ENCODE measurements around the gene PCSK5. TPM values are rescaled to one million over a fixed set of nuclear protein-coding genes. Genes with fewer than 3 reads are reported as not detected.
A peak's percentile ranks its signal among the peaks of the same experiment; 100 is the strongest.

PCSK5 gene
- total and polyA plus RNA-seq, 3 experiments from 2014 or later, result 1.6 to 1.9 (median 1.8) TPM

DNA sequence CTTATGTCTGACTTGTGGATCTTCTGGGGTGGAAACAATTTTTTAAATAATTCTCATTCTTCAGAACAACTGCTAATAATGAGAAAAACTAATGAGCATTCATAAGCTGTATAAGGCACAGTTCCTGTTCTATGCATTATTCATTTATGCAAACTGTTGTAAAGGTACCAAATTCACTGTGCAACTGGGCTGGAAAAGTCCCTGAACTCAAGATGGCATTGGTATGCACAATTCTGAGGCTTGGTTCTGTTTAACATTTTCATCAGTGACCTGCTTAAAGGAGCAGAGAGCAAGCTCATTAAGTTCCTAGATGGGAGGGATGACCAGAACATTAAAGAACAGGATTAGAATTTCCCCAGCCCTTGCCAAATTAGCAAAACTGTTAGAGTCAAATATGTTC lies 399.2 kb downstream of the PCSK5 start:
- H3K4me3 ChIP-seq (ENCODE audit: low read length), result no peak overlapping the region
- CTCF ChIA-PET, result interaction anchor here (0.7 kb wide), 1 partner anchor 8 kb away, joined by 3 read pairs; no protein-coding TSS in a partner anchor
- H3K27me3 ChIP-seq (ENCODE audit: insufficient read depth, low read length, poor library complexity, severe bottlenecking), result no peaks in the 10 kb centered on the region
- H3K36me3 Mint-ChIP-seq, result no peaks in the 10 kb centered on the region
- H3K4me1 Mint-ChIP-seq, result no peaks in the 10 kb centered on the region
- no peak overlapping the region for H3K27ac ChIP-seq (ENCODE audit: low read depth, low read length)
- no peaks in the 10 kb centered on the region for H3K36me3 ChIP-seq (ENCODE audit: insufficient read depth, low read length)
- H3K27me3 Mint-ChIP-seq, result peaks cover 10 to 14% of the 10 kb centered on the region in 2 donors
- no peak for DNase-seq
- H3K4me3 Mint-ChIP-seq, result no peak overlapping the region
- no peaks in the 10 kb centered on the region for H3K9me3 ChIP-seq (ENCODE audit: low read length)
- H3K27ac Mint-ChIP-seq, result no peak overlapping the region
- POLR2A ChIA-PET, result no interaction called here
- no peaks in the 10 kb centered on the region for H3K9me3 Mint-ChIP-seq
- no peaks in the 10 kb centered on the region for H3K4me1 ChIP-seq (ENCODE audit: insufficient read depth, low read length)

DNA sequence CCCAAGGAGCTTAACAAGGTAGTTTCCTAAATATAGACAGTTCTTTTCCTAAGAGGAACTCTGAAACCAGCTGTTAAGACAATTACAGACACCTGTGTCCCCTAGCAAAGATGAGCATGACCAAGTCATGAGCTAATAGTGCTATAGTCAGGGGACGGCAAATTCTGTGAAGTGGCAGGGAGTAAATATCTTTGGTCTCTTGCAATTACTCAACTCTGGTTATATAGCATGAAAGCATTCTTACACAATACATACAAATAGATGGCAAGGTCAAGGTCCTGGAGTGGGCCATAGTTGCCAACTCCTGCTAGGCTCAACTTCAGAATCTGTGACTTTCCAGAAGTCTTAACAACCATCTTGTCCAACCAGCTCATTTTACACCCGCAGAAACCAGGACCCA lies 400.1 kb downstream of the PCSK5 start:
- Mint-ChIP-seq H3K9me3 (no peaks in the 10 kb centered on the region), H3K36me3 (no peaks in the 10 kb centered on the region), H3K4me3 (no peak overlapping the region), H3K4me1 (no peaks in the 10 kb centered on the region), H3K27me3 (peaks cover 8 to 11% of the 10 kb centered on the region in 2 donors), H3K27ac (no peak overlapping the region)
- Histone ChIP-seq H3K4me3 (ENCODE audit: low read length) (no peak overlapping the region), H3K36me3 (ENCODE audit: insufficient read depth, low read length) (no peaks in the 10 kb centered on the region), H3K4me1 (ENCODE audit: insufficient read depth, low read length) (no peaks in the 10 kb centered on the region), H3K9me3 (ENCODE audit: low read length) (no peaks in the 10 kb centered on the region), H3K27ac (ENCODE audit: low read depth, low read length) (no peak overlapping the region), H3K27me3 (ENCODE audit: insufficient read depth, low read length, poor library complexity, severe bottlenecking) (no peaks in the 10 kb centered on the region)
- no peak for DNase-seq
- POLR2A ChIA-PET, result no interaction called here
- CTCF ChIA-PET, result no interaction called here

DNA sequence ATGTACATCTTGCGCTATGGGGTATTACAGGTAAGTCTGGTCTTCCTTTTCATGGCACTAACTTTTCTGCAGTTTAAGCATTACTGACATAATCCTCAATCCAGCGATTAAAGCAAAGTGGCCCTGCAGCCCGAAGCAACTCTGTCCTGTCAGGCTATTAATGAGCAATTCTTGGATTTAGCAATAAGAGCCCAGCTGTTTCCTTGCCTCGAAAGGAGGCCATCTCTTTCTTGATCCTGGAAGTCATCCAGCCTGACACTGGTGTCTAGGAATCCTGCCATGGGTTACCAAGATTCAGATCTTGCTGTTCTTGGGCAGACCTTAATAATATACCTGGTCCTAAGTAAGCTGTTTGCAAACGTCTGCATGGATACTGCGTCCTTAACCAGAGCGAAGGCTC lies 401.8 kb downstream of the PCSK5 start:
- Histone ChIP-seq H3K36me3 (ENCODE audit: insufficient read depth, low read length) (no peaks in the 10 kb centered on the region), H3K27me3 (ENCODE audit: insufficient read depth, low read length, poor library complexity, severe bottlenecking) (no peaks in the 10 kb centered on the region), H3K27ac (ENCODE audit: low read depth, low read length) (no peak overlapping the region), H3K4me3 (ENCODE audit: low read length) (no peak overlapping the region), H3K4me1 (ENCODE audit: insufficient read depth, low read length) (no peaks in the 10 kb centered on the region), H3K9me3 (ENCODE audit: low read length) (no peaks in the 10 kb centered on the region)
- Mint-ChIP-seq H3K4me3 (no peak overlapping the region), H3K9me3 (no peaks in the 10 kb centered on the region), H3K36me3 (no peaks in the 10 kb centered on the region), H3K27me3 (peaks cover 4 to 8% of the 10 kb centered on the region in 2 donors), H3K4me1 (no peaks in the 10 kb centered on the region), H3K27ac (no peak overlapping the region)
- no peak for DNase-seq
- ChIA-PET CTCF (interaction anchor here (2.2 kb wide), 1 partner anchor 10 kb away, joined by 9 read pairs; no protein-coding TSS in a partner anchor), POLR2A (no interaction called here)

DNA sequence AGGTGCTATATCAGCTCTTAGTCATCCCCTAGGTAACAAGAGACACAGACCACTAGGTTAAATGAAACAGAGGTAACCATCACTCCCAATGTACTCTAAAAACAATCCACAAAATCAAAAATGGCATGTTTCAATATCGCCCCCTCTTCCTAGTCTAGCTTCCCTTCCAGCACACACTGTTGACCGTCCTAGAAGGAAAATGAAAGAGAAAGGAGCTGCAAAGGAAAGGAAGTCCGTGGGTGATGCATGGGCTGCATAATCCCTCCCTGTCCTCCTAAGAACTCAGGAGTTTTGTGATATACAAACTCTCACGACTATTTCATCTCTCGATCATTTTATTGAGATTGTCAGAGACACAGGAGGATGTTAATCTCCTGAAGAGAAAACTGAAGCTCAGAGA lies 402.2 kb downstream of the PCSK5 start:
- H3K9me3 ChIP-seq (ENCODE audit: low read length), result no peaks in the 10 kb centered on the region
- peaks cover 5 to 6% of the 10 kb centered on the region in 2 donors for H3K27me3 Mint-ChIP-seq
- POLR2A ChIA-PET, result no interaction called here

DNA sequence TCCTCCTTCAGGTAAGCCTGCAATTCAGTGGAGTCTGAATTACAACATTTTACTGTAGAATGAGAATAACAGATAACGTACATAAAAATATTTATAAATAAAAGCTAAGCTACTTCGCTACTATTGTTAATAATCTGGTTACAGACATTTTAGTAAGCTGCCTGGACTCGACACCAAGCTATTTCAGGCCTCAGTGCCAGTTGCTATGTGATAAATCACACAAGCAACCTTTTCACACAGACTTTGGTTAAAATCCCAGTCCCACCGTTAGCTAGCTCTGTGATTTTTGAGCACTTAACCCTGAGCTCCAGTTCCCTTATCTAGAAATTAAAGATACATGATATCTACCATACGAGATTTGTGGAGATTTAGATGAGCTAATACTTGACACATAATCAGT lies 403.8 kb downstream of the PCSK5 start:
- H3K27me3 ChIP-seq (ENCODE audit: insufficient read depth, low read length, poor library complexity, severe bottlenecking), result no peaks in the 10 kb centered on the region
- POLR2A ChIA-PET, result no interaction called here
- H3K36me3 ChIP-seq (ENCODE audit: insufficient read depth, low read length), result no peaks in the 10 kb centered on the region
- no peak overlapping the region for H3K27ac ChIP-seq (ENCODE audit: low read depth, low read length)
- H3K27ac Mint-ChIP-seq, result no peak overlapping the region
- no peaks in the 10 kb centered on the region for H3K4me1 ChIP-seq (ENCODE audit: insufficient read depth, low read length)
- H3K36me3 Mint-ChIP-seq, result no peaks in the 10 kb centered on the region
- no peaks in the 10 kb centered on the region for H3K9me3 ChIP-seq (ENCODE audit: low read length)
- H3K4me3 ChIP-seq (ENCODE audit: low read length), result no peak overlapping the region
- H3K27me3 Mint-ChIP-seq, result peaks cover 2 to 10% of the 10 kb centered on the region in 2 donors
- no peak for DNase-seq
- no peak overlapping the region for H3K4me3 Mint-ChIP-seq
- H3K9me3 Mint-ChIP-seq, result no peaks in the 10 kb centered on the region
- H3K4me1 Mint-ChIP-seq, result peaks cover 0 to 3% (median 0%) of the 10 kb centered on the region in 3 donors
- CTCF ChIA-PET, result interaction anchor here (2.0 kb wide), 1 partner anchor 9 kb away, joined by 4 read pairs; no protein-coding TSS in a partner anchor

More for the DNA sequence above, 402.2 kb downstream of the PCSK5 start:
- H3K27ac Mint-ChIP-seq, result no peak overlapping the region
- H3K36me3 Mint-ChIP-seq, result no peaks in the 10 kb centered on the region
- H3K36me3 ChIP-seq (ENCODE audit: insufficient read depth, low read length), result no peaks in the 10 kb centered on the region
- H3K4me1 ChIP-seq (ENCODE audit: insufficient read depth, low read length), result no peaks in the 10 kb centered on the region
- CTCF ChIA-PET, result interaction anchor here (2.2 kb wide), 1 partner anchor 9 kb away, joined by 9 read pairs; no protein-coding TSS in a partner anchor
- no peak overlapping the region for H3K4me3 Mint-ChIP-seq
- no peak overlapping the region for H3K4me3 ChIP-seq (ENCODE audit: low read length)
- peaks cover 0 to 2% (median 0%) of the 10 kb centered on the region in 3 donors for H3K4me1 Mint-ChIP-seq
- no peak for DNase-seq
- no peak overlapping the region for H3K27ac ChIP-seq (ENCODE audit: low read depth, low read length)
- H3K27me3 ChIP-seq (ENCODE audit: insufficient read depth, low read length, poor library complexity, severe bottlenecking), result no peaks in the 10 kb centered on the region
- H3K9me3 Mint-ChIP-seq, result no peaks in the 10 kb centered on the region

DNA sequence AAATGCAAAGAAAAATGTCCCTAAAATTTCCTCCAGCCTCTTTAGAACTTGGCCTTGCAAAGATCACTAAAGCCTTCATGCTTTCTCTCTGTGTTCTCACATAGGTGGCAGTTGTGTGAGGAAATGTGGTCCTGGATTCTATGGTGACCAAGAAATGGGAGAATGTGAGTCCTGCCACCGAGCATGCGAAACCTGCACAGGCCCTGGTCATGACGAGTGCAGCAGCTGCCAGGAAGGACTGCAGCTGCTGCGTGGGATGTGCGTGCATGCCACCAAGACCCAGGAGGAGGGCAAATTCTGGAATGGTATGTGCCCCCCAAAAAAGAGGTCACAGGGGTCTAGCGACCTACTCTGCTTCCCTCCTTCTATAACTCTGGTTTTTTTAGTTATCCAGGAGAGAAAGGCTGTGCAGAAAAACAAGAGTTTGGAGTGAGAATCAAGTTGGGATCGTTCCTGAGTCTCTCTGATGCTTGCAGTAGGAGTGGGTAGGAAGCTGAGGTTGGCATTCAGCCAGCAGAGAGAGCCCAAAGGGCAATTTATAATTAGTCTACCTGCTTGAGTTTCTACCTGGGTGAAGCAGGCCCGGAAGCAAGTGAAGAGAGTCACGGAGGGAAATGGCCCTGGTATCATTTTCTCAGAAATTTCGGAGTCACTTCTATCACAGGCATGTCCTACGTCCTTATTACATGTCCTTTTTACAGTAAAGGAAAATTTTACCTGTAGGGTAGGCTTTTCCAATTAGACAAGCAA lies 406.3 kb downstream of the PCSK5 start:
- Mint-ChIP-seq H3K36me3 (no peaks in the 10 kb centered on the region), H3K4me3 (no peak overlapping the region), H3K27me3 (peaks cover 2 to 13% of the 10 kb centered on the region in 2 donors)

DNA sequence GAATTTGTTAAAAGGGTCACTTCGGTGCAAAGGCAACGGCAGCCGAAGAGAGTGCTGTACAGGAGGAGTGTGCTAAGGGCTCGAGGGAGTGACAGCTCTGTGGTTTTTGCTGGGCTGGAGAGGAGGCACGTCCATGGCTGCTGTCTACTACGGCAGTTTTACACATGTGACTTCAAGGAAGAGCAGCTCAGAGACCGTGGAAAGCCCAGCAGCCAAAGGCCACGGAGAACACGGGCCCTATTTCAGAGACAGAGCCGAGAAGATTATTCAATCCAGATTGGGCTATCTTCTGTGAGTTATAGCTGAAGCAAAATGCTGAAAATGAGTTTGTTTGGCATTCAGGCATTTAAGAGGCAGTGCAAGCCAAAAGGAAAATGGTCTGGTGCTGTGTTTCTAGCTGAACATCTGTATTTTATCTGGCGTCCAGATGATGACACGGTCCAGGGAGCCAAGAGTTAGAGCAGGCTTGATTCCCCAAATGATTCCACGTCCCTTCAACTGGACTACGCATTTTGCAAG lies 407.3 kb downstream of the PCSK5 start:
- Mint-ChIP-seq H3K4me3 (no peak overlapping the region), H3K27ac (peak overlapping the region in 1 of 8 donors; percentile 38), H3K36me3 (no peaks in the 10 kb centered on the region), H3K4me1 (peaks cover 0 to 3% (median 0%) of the 10 kb centered on the region in 3 donors), H3K27me3 (peaks cover 2 to 13% of the 10 kb centered on the region in 2 donors), H3K9me3 (no peaks in the 10 kb centered on the region)
- H3K4me1 ChIP-seq (ENCODE audit: insufficient read depth, low read length), result no peaks in the 10 kb centered on the region
- H3K36me3 ChIP-seq (ENCODE audit: insufficient read depth, low read length), result no peaks in the 10 kb centered on the region
- no peak overlapping the region for H3K27ac ChIP-seq (ENCODE audit: low read depth, low read length)
- no peak overlapping the region for H3K4me3 ChIP-seq (ENCODE audit: low read length)
- ChIA-PET CTCF (interaction anchor here (0.8 kb wide), 1 partner anchor 8 kb away, joined by 3 read pairs; no protein-coding TSS in a partner anchor), POLR2A (no interaction called here)
- no peaks in the 10 kb centered on the region for H3K9me3 ChIP-seq (ENCODE audit: low read length)
- DNase-seq, result no peak
- H3K27me3 ChIP-seq (ENCODE audit: insufficient read depth, low read length, poor library complexity, severe bottlenecking), result no peaks in the 10 kb centered on the region

More for the DNA sequence above, 406.3 kb downstream of the PCSK5 start:
- H3K9me3 Mint-ChIP-seq, result no peaks in the 10 kb centered on the region
- H3K27ac Mint-ChIP-seq, result peak overlapping the region in 1 of 8 donors; percentile 14
- Histone ChIP-seq H3K4me3 (ENCODE audit: low read length) (no peak overlapping the region), H3K36me3 (ENCODE audit: insufficient read depth, low read length) (no peaks in the 10 kb centered on the region), H3K27ac (ENCODE audit: low read depth, low read length) (no peak overlapping the region), H3K9me3 (ENCODE audit: low read length) (no peaks in the 10 kb centered on the region), H3K27me3 (ENCODE audit: insufficient read depth, low read length, poor library complexity, severe bottlenecking) (no peaks in the 10 kb centered on the region), H3K4me1 (ENCODE audit: insufficient read depth, low read length) (no peaks in the 10 kb centered on the region)
- DNase-seq, result no peak
- peaks cover 0 to 3% (median 0%) of the 10 kb centered on the region in 3 donors for H3K4me1 Mint-ChIP-seq
- POLR2A ChIA-PET, result no interaction called here
- CTCF ChIA-PET, result no interaction called here

DNA sequence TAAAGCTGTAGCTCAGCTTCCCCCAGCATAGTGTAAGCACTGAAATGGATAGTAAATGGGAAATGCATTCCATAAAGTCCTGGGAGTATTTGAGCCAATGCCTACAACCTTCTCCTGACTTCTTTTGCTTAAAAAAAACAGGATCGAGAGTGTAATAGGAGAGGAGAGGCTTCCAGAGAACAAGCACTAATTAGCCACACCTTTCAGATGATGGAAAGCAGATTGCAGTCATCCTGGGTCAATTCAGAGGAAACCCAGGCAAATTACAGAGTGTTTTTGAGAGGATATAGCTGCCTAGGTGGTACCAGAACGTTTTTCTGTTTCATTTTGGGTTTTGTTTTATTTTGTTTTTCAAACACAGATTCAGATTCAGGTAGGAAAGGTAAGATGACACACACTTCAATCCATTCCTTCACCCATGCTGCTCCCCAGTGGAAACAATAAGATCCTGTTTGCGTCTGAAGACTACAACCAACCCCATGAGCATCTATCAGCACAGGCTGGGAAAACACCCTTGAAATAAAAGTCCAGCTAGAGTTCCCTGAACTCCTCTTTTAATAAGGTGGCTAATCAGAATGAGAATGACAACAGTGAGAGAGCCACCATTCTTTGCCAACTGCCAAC lies 408.2 kb downstream of the PCSK5 start:
- Mint-ChIP-seq H3K36me3 (no peaks in the 10 kb centered on the region), H3K27ac (no peak overlapping the region)
- CTCF ChIA-PET, result no interaction called here

More for the DNA sequence above, 408.2 kb downstream of the PCSK5 start:
- H3K27ac ChIP-seq (ENCODE audit: low read depth, low read length), result no peak overlapping the region
- H3K4me3 ChIP-seq (ENCODE audit: low read length), result no peak overlapping the region
- no peak for DNase-seq
- no peaks in the 10 kb centered on the region for H3K27me3 ChIP-seq (ENCODE audit: insufficient read depth, low read length, poor library complexity, severe bottlenecking)
- Mint-ChIP-seq H3K4me1 (peaks cover 0 to 3% (median 0%) of the 10 kb centered on the region in 3 donors), H3K27me3 (peaks cover 2 to 13% of the 10 kb centered on the region in 2 donors), H3K9me3 (no peaks in the 10 kb centered on the region), H3K4me3 (no peak overlapping the region)
- POLR2A ChIA-PET, result no interaction called here
- H3K4me1 ChIP-seq (ENCODE audit: insufficient read depth, low read length), result no peaks in the 10 kb centered on the region
- no peaks in the 10 kb centered on the region for H3K36me3 ChIP-seq (ENCODE audit: insufficient read depth, low read length)
- no peaks in the 10 kb centered on the region for H3K9me3 ChIP-seq (ENCODE audit: low read length)
